H1 (cell line): ENCODE results near the gene ADD2. TPM values are rescaled to one million over a fixed set of nuclear protein-coding genes. Genes with fewer than 3 reads are reported as not detected.

Experiments used
- JUN ChIP-seq: IDR thresholded peaks from 2 replicates; pipeline ENCODE4 v1.6.1; 2011; ENCODE audit warnings: low read depth, mild to moderate bottlenecking, improper control_type of control experiment, low read length
- MAFK ChIP-seq: IDR thresholded peaks from 2 replicates; pipeline ENCODE4 v1.6.1; 2012; ENCODE audit warnings: low read depth, mild to moderate bottlenecking, improper control_type of control experiment, low read length
- SIN3A ChIP-seq, 2 experiments: IDR thresholded peaks in 1 of 2; conservative IDR thresholded peaks in 1 of 2; 2 replicates each; pipeline ENCODE4 v1.6.1; 2011 to 2012; ENCODE audit warnings: low read length in 2 of 2, improper control_type of control experiment in 1 of 2, low read depth in 1 of 2, mild to moderate bottlenecking in 1 of 2
- SIX5 ChIP-seq: IDR thresholded peaks from 2 replicates; pipeline ENCODE4 v1.6.1; 2011; ENCODE audit warnings: mild to moderate bottlenecking, low read depth, low read length
- TAF7 ChIP-seq: optimal IDR thresholded peaks from 2 replicates; pipeline ENCODE3; 2011; ENCODE audit warnings: low read depth, mild to moderate bottlenecking, inconsistent platforms, low read length, moderate library complexity, borderline replicate concordance
- polyA plus RNA-seq, 7 experiments: library from polyadenylated mRNA; depleted of rRNA in 3 of 7; stranded (reverse) in 5 of 7; unstranded in 2 of 7; fragments of >200 nt in 5 of 7; fragments of 200-250 nt in 2 of 7; gene quantifications; 1 replicate in 5 of 7; 2 replicates in 1 of 7; 4 replicates in 1 of 7; pipeline versions ENCODE4 v1.2.1 to v1.2.3, GENCODE V29; 2011 to 2013; ENCODE audit warnings: missing spikeins in 2 of 7, mixed read lengths in 2 of 7
- total RNA-seq: library from RNA; stranded (reverse); fragmentation: NEBNext Ultra II Directional; extraction: Animal tissue kit (Norgen Biotek cat#: 25700); gene quantifications from 2 replicates; pipeline ENCODE4 v1.2.1, GENCODE V29; 2021

Gene ADD2
- total and polyA plus RNA-seq, 2 of the 8 experiments (the other 6 are each of a cell fraction or from before 2014, with no cell fraction given): 58.5 to 170 TPM

DNA sequence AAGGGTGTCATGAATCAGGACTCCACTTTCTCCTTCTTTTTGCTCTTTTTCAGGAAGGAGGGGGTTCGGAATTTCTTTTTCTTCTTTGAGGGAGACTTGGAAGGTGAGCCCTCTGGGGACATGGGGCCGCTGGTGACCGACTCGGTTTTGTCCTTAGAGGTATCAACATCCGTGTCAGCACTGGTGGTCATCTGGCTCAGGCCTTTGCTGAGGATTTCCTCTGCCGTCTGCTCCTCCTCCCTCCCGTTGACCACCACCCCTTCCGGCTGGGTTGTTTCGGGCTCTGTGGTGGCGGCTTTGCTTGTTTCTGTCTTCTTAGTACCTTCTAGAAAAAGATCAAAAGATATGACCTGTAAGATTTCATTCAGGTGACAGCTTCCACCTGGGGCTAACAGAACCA lies 104.6 kb downstream of the ADD2 start (continued):
- TF ChIP-seq MAFK (no peak), SIN3A (conservative IDR thresholded peaks at IDR 0.05 in 1 of 2, IDR thresholded peaks at IDR 0.05 in 1 of 2; ENCODE audit: low read depth in 1 of 2, low read length in 2 of 2) (no peak), JUN (no peak), TAF7 (no peak), SIX5 (no peak)
